ENCODE measurements around the gene FOXB1. TPM values are rescaled to one million over a fixed set of nuclear protein-coding genes. Genes with fewer than 3 reads are reported as not detected.

Gene FOXB1
- total and polyA plus RNA-seq, 2 experiments from 2014 or later: 4.7 to 6.7 TPM

- Mint-ChIP-seq H3K27me3 (ENCODE audit: insufficient read depth, low read depth, poor library complexity) (peaks cover 3% of the 10 kb centered on the region), H3K9me3 (peaks cover 7% of the 10 kb centered on the region), H3K4me1 (peaks cover 28% of the 10 kb centered on the region), H3K36me3 (ENCODE audit: low read depth) (peaks cover 4% of the 10 kb centered on the region; the same call in 1 of the 3 replicates), H3K4me3 (no peak overlapping the region), H3K27ac (no peak overlapping the region)
- Histone ChIP-seq H3K27me3 (ENCODE audit: insufficient read depth) (no peaks in the 10 kb centered on the region), H3K27ac (ENCODE audit: low read depth) (no peak overlapping the region), H3K79me2 (replicated peaks; ENCODE audit: insufficient read depth) (no peaks in the 10 kb centered on the region), H2AFZ (no peak overlapping the region), H3K4me2 (no peak overlapping the region), H3K36me3 (ENCODE audit: insufficient read depth) (0 out of 2 replicates have a peak, but pooled peaks cover 6% of the 10 kb centered on the region), H3K9me2 (ENCODE audit: insufficient read depth) (peaks cover 17% of the 10 kb centered on the region; the same call in 1 of the 2 replicates), H3K4me3 (no peak overlapping the region), H3K4me1 (ENCODE audit: insufficient read depth) (peaks cover 24% of the 10 kb centered on the region), H3F3A (replicated peaks; ENCODE audit: low read depth) (no peaks in the 10 kb centered on the region), H4K20me1 (replicated peaks; ENCODE audit: insufficient read depth) (no peaks in the 10 kb centered on the region)
- no peak for TF ChIP-seq CREB1 (CRISPR knock-in tag; IDR thresholded peaks at IDR 0.05; ENCODE audit: low read depth)
- no peak for TF ChIP-seq EZH2 (IDR thresholded peaks at IDR 0.05; ENCODE audit: low read depth, unreplicated experiment)
- TF ChIP-seq POLR2AphosphoS5 (IDR thresholded peaks at IDR 0.05; ENCODE audit: low read depth): no peak
- no peak for TF ChIP-seq ZNF114 (CRISPR knock-in tag; IDR thresholded peaks at IDR 0.05)
- no peak for TF ChIP-seq NANOG (IDR thresholded peaks at IDR 0.05; ENCODE audit: borderline replicate concordance)
- no peak for TF ChIP-seq ZNF331 (CRISPR knock-in tag; IDR thresholded peaks at IDR 0.05; ENCODE audit: low read depth)
- no peak for TF ChIP-seq ETS1 (IDR thresholded peaks at IDR 0.05)
- TF ChIP-seq JUNB (IDR thresholded peaks at IDR 0.05; ENCODE audit: unreplicated experiment): no peak
- TF ChIP-seq STAT1 (IDR thresholded peaks at IDR 0.05; ENCODE audit: unreplicated experiment): no peak
- no peak for TF ChIP-seq EZH2phosphoT487 (IDR thresholded peaks at IDR 0.05; ENCODE audit: unreplicated experiment)
- ATAC-seq (no peak), DNase-seq (ENCODE audit: low spot score) (no peak)
Measured at GRCh38 chr15:60017538-60018520, 13.7 kb downstream of the FOXB1 start.

GRCh38 chr15:60020736-60021135, 16.6 kb downstream of the FOXB1 start:
- Mint-ChIP-seq H3K27ac (no peak overlapping the region), H3K27me3 (ENCODE audit: insufficient read depth, low read depth, poor library complexity) (peaks cover 3% of the 10 kb centered on the region), H3K4me1 (peaks cover 37% of the 10 kb centered on the region)
- TF ChIP-seq NANOG (IDR thresholded peaks at IDR 0.05; ENCODE audit: borderline replicate concordance) (no peak), STAT1 (IDR thresholded peaks at IDR 0.05; ENCODE audit: unreplicated experiment) (no peak), ZNF331 (CRISPR knock-in tag; IDR thresholded peaks at IDR 0.05; ENCODE audit: low read depth) (no peak), EZH2 (IDR thresholded peaks at IDR 0.05; ENCODE audit: low read depth, unreplicated experiment) (no peak), ZNF462 (CRISPR knock-in tag; IDR thresholded peaks at IDR 0.05) (no peak), POLR2AphosphoS5 (IDR thresholded peaks at IDR 0.05; ENCODE audit: low read depth) (no peak)

More at GRCh38 chr15:60020736-60021135, 16.6 kb downstream of the FOXB1 start:
- Mint-ChIP-seq H3K4me3 (no peak overlapping the region), H3K9me3 (peaks cover 7% of the 10 kb centered on the region), H3K36me3 (ENCODE audit: low read depth) (peaks cover 4% of the 10 kb centered on the region; the same call in 1 of the 3 replicates)
- Histone ChIP-seq H3K4me3 (no peak overlapping the region), H3K36me3 (ENCODE audit: insufficient read depth) (0 out of 2 replicates have a peak, but pooled peaks cover 6% of the 10 kb centered on the region), H3K27me3 (ENCODE audit: insufficient read depth) (no peaks in the 10 kb centered on the region), H2AFZ (no peak overlapping the region), H3K4me2 (no peak overlapping the region), H3K9me2 (ENCODE audit: insufficient read depth) (peaks cover 17% of the 10 kb centered on the region; the same call in 1 of the 2 replicates), H3K4me1 (ENCODE audit: insufficient read depth) (peaks cover 36% of the 10 kb centered on the region), H4K20me1 (replicated peaks; ENCODE audit: insufficient read depth) (no peaks in the 10 kb centered on the region), H3K27ac (ENCODE audit: low read depth) (no peak overlapping the region), H3K79me2 (replicated peaks; ENCODE audit: insufficient read depth) (no peaks in the 10 kb centered on the region), H3F3A (replicated peaks; ENCODE audit: low read depth) (no peaks in the 10 kb centered on the region)
- ATAC-seq (no peak), DNase-seq (ENCODE audit: low spot score) (no peak)
